AG10803 (cell line): ENCODE measurements around the gene LONRF3.

Source experiments
- DNase-seq: peaks from one replicate; pipeline ENCODE4 v3.0.0; 2010; ENCODE audit warnings: low read depth
- H3K4me3 ChIP-seq: 2 replicates; pipeline ENCODE4 v1.5.1; 2011; ENCODE audit warnings: mild to moderate bottlenecking, low read length, control low read depth
- CTCF ChIP-seq: conservative IDR thresholded peaks from 2 replicates; pipeline ENCODE4 v1.5.1; 2011; ENCODE audit warnings: mild to moderate bottlenecking, low read length, control low read depth, inconsistent platforms

The LONRF3 gene

GRCh38 chrX:119040432-119040831 lies 66.0 kb downstream of the LONRF3 start:
- TF ChIP-seq CTCF, result no peak
- DNase-seq, result peak; percentile 30
- H3K4me3 ChIP-seq, result no peak overlapping the region

GRCh38 chrX:119041175-119041574 lies 66.8 kb downstream of the LONRF3 start:
- H3K4me3 ChIP-seq, result no peak overlapping the region
- no peak for TF ChIP-seq CTCF
- peak; percentile 66 for DNase-seq

- DNase-seq, result no peak
- H3K4me3 ChIP-seq, result no peak overlapping the region
- no peak for TF ChIP-seq CTCF
Observed at GRCh38 chrX:119042040-119042439, 67.6 kb downstream of the LONRF3 start.

- DNase-seq, result no peak
- no peak overlapping the region for H3K4me3 ChIP-seq
- TF ChIP-seq CTCF, result no peak
Observed at GRCh38 chrX:119042996-119043395, 68.6 kb downstream of the LONRF3 start.

- no peak for DNase-seq
- no peak overlapping the region for H3K4me3 ChIP-seq
- TF ChIP-seq CTCF, result no peak
Observed at GRCh38 chrX:119045884-119046283, 71.5 kb downstream of the LONRF3 start.

- no peak overlapping the region for H3K4me3 ChIP-seq
- no peak for DNase-seq
- no peak for TF ChIP-seq CTCF
Observed at GRCh38 chrX:119055687-119056086, 81.3 kb downstream of the LONRF3 start.

GRCh38 chrX:119062750-119063374 lies 88.4 kb downstream of the LONRF3 start:
- DNase-seq, result no peak
- TF ChIP-seq CTCF, result no peak
- no peak overlapping the region for H3K4me3 ChIP-seq
